NCI-H2227 treated with DMSO at 0.1 percent for 48 hours (cell line): ENCODE measurements around the gene ETFA.

Experiments used
- DNase-seq: peaks from one replicate; lab custom pipeline; 2025; lab: John Stamatoyannopoulos, UW

The ETFA gene

GRCh38 chr15:76172782-76173181 is 138.5 kb downstream of the ETFA start:
- no peak for DNase-seq

- no peak for DNase-seq
These were observed 141.1 kb downstream of the ETFA start for GRCh38 chr15:76169911-76170800.

GRCh38 chr15:76169018-76169417 is 142.3 kb downstream of the ETFA start:
- DNase-seq, result no peak

GRCh38 chr15:76168237-76168984 is 142.9 kb downstream of the ETFA start:
- no peak for DNase-seq

GRCh38 chr15:76165951-76166350 is 145.3 kb downstream of the ETFA start:
- no peak for DNase-seq
